ENCODE data around the gene ACVRL1.

Gene ACVRL1
- 0 to 0.19 (median 0.04) reads per million in 3 experiments for total RNA-seq

DNA sequence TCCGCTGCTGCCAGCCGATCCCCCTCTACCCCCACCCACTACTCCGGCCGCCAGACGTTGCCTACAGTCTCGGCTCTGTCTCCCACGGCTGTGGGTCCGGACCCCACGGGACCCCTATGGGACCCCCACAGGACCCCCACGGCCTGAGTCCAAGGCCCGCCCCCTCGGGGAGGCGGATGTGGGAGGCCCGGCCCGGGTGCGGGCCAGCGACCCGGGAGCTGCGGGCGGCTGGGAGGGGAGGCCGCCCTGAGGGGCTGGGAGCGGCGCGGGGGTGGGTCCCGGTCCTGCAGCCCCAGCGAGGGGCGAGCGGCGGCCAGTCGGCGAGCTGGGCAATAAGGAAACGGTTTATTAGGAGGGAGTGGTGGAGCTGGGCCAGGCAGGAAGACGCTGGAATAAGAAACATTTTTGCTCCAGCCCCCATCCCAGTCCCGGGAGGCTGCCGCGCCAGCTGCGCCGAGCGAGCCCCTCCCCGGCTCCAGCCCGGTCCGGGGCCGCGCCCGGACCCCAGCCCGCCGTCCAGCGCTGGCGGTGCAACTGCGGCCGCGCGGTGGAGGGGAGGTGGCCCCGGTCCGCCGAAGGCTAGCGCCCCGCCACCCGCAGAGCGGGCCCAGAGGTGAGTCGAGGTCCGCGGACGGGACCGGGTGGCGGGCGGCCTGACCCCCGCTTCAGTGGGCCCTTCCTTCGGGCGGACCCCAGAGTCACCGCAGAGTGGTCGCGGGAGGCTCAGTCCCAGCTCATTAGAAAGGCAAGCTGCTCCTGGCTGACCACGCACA is at the start of gene ACVRL1:
ACVRL1 (plus strand) TSS at position 422 of the 773 bp plus-strand sequence. CDS start 4,971 bp downstream, outside the sequence.
- DNase-seq = no peak

DNA sequence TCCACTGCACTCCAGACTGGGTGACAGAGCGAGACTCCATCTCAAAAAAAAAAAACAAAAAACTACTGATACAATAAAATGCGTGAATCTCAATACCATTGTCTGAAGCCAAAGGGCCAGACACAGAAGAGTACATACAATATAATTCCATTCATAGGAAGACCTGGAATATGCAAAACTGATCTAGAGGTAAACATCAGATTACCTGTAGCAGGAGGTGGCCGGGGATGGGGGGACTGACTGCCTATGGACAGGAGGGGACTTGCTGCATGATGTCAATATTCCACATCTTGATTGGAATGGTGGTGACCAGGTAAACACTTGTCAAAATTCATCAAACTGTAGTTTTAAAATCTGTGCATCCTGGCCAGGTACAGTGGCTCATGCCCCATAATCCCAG is 46.3 kb upstream of the ACVRL1 start:
- DNase-seq = no peak

DNA sequence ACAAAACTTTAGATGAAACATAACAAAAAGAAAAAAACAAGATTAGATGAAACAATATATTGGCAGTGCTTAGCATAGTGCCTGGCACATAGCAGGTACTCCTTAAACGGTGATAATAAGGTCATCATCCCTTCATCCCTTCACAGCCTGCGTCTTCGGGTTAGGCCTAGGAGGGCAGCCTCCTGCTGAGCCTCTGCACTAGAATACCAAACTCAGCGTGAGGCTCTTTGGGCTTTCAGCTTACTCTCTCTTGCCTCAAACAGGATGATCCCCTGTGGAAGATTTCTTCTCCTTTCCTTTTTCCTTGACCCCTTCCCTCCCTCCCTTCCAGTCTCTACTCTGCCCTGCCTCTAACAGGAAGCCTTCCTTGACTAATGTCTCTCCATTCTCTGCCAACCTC is 44.4 kb upstream of the ACVRL1 start:
- DNase-seq = no peak

DNA sequence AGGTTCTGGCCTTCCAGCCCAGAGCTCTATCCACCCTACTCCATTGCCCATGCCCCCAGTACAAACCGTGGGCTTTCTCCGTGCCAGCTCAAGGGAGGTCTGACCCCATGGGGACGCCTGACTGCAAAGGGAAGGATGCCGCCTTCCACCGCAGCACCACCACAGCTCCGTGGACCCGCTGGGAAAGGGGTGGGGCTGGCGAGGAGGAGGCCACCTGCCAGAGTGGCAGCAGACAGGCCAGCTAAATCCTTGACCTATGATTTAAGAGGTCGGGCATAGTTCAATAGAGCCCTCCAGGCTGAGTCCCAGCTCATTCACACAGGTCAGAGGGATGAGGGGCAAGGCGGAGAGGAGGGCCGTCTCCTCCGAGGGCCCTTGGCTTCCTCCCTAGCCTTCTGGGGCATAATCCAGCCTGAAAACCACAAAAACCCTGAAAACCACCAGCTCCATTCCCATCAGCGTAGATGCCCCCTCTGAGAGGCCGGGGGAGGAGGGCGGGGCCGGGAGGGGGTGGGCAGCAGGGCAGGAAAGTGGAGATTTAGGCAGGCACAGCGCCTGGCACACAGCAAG is 43.9 kb upstream of the ACVRL1 start:
- no peak for DNase-seq

DNA sequence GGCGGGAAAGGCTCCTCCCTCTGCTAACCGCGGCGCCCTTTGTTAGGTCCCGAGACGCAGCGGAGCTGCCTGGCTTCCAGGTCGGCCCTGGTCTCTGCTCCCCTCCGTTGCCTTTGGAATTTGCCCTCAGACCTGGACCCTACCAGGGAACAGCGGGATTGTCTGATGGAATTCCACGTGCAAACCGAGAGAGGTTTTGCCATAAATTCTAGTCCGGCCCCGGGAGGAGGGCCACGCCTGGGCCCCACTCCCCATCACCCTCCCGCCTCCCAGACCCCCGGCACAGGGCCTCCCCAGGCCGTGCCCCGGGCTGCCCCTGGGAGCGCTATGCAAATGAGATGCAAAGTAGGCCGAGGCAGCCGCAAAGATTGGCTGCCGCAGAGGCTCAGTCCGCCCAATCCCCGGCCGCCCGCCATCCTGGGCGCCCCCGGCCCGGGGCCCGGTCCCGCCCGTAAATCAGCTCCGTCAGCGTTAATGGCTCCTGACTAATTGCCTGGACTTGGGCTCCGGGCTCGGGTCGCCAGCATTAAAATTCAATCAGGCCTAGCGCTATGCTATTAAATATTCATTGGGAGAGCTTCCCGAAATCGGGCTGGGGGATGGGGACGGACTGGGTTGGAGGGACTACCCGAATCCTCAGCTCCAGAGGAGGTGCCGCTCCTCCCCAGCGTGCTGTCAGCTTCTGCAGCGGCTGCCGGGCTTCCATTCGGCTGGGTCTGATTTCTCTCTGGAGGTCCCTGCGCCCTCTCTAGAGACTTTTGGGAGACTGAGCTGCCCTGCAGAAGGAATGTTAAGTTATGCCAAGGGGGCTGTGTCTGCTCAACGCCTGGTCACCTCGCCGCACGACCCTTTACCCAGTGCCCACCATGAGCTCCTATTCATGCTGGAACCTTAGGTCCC is 43.1 kb upstream of the ACVRL1 start:
- DNase-seq = no peak

DNA sequence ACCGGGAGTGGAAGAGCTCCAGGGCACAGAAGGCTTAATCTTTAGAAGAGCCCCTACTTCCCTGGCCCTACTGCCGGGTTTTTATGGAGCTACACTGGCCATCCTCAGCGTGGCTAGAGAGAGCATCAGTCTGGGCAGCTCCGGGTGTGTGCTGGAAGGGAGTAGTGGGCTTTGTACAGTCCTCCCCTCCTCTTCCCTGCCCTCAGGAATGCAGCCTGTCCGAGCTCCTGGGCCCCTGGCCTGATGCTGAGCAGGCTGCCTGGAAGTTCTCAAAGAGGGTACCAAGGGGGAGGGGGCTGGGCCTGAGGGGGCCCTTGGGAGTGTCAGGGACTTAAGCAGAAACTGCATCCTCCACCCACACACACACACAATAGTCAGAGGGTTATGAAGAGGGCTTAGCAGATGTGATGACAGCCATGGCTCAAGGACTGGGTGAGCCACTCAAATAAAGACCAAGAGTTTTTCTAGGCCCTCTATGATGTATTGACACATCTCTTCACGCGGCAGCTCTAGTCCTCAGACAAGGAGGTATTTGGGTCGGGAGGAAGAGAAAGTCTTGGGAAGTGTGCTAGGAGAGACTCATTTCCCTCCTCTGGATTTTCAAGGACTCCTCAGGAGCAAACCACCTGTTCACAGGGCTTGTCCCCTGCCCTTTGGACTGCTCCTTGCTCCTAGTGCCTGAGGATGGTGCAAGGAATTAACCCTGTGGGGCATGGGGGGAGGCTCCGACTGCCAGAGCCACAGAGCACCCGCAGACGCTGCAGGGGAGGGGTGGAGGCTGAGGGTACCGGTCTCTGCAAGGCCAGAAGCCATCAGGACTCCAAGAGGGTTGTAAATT is 42.3 kb upstream of the ACVRL1 start:
- no peak for DNase-seq

DNA sequence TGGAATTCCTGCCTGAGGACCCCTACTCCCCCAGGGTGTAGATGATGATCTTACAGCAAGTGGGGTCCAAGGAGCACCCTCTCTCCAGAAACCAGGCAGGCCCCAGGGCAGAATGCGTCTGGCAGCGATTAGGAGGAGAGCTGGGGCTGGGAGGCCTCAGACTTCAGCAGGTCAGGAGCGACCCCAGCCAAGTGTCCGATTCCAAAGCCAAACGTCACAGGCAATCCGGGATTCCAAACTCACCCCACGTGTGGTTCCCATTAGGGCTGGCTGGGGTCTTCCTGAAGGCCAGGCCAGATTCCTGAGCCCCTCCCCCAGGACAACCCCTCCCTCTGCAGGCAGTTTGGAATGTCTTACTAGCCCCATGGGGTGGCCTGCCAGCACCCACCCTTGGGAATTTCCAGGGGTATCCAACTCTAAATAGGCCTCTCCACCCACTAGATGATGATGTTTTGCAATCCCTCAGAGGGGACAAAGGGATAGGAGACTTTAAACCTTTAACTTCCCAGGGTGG is 41.5 kb upstream of the ACVRL1 start:
- no peak for DNase-seq

DNA sequence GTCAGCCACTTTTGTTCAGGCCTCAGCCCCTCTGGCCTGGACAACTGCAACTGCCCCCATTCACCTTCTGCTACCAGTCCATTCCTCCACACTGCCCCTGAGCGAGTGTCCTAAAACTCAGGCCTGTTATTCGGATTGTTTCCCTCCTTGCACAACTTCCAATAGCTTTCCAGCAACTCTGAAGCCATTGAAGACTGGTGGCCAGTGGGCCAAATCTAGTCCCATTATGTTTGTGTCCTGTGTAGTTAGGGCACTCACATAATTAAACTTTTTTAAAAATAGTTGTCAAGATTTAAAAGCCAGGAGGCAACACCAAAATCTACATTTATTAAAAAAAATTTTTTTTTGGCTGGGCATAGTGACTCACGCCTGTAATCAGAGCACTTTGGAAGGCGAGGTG is 41.0 kb upstream of the ACVRL1 start:
- DNase-seq = no peak

DNA sequence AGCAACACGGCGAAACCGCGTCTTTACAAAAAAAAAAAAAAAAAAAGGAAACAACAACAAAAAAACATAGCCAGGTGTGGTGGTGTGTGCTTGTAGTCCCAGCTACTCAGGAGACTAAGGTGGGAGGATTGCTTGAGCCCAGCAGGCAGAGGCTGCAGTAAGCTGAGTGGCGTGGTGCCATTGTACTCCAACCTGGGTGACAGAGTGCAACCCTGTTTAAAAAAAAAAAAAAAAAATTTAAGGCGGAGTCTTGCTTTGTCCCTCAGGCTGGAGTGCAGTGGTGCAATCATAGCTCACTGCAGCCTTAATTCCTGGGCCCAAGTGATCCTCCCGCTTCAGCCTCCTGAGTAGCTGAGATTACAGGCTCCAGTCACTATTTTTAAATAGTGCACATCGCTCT is 40.5 kb upstream of the ACVRL1 start:
- DNase-seq = no peak

DNA sequence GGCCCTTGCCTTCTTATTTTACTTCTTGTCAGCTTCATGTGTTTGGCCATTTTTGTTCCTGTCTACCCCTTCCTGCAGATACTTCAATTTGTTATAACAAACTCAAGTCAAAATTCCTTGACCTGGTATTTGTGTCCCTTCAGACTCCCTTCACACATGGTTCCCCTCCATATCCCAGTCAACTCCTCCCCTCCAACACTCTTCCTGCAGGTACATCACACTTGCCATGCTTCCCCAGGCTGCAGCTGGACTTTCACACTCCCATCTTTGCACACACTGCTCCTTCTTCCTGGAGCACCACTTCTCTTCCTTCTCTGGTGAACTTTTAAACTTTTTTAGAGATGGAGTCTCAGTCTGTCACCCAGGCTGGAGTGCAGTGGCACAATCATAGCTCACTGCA is 39.9 kb upstream of the ACVRL1 start:
- no peak for DNase-seq

DNA sequence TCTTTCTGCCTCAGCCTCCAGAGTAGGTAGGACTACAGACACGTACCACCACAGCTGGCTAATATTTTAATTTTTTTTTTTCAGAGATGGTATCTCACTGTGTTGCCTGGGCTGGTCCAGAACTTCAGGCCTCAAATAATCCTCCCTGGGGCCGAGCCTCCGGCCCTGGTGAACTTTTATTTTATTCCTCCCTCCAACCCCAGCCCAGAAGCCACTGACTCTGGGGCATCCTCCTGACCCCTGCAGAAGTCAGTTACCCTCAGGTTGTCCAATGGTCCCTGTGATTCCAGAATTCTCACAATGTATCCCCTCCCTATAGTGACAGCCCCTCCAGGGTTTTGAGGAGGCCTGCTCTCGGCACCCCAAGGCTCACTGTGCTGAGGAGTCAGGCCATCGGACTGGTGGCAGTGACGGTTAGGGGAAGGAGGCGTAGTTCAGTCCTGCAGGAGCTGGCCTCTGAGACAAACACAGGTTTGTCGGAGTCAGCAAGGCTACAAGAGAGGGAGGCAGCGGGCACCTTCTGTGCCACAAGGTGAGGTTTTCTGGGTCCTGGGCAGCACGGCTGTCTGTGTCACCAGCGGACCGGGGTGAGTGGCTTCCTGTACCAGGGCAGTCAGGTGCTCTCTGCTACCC is 39.4 kb upstream of the ACVRL1 start:
- DNase-seq = no peak

DNA sequence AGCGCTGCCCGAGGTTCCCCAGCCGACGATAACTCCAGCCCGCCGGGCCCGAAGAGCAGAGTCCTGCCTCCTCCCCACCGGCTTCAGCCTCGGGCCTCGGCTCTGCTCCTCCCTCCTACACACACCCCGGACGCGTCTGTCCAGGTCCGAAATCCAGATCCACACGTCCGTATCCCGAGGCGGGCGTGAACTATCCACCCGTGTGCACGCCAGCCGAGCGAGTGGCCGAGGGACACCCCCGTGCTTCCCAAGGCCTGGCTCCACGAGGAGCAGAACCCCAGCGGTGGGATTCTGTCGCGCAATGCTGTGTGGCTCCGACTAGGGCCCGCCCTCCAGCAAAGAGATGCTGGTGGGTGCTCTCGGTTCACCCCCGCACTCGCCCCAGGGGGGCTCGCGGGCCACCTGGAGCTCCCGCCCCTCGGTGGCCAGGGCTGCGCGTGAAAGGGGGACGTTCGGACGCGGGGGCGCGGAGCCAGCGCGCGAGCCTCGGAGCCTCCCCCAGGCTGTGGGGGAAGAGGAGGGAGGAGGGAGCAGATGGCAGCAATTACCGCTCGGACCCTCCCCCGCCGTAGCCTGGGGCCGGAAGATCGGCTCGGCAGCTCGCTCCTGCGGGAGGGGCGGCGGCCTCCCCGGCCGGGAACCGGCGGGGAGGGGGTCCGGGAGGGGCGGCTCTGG is 38.3 kb upstream of the ACVRL1 start:
- no peak for DNase-seq

DNA sequence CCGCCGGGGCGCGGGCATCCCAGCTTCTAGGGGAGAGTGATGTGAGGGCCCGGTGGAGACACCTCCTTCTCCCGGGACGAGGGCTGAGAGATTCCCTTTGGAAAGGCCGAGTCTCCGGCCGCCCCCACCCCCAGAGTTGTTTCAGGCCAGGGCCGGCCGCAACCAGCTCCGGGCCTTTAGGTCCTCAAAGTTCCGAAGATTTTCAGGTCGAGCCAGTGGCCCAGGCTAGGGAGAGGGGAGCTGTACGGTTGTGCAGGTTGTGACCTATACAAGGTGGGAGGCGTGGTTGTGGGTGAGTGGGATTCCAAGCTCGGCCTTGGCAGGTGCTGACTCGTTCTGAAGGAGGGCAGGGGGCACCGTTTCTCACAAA is 37.8 kb upstream of the ACVRL1 start:
- no peak for DNase-seq

DNA sequence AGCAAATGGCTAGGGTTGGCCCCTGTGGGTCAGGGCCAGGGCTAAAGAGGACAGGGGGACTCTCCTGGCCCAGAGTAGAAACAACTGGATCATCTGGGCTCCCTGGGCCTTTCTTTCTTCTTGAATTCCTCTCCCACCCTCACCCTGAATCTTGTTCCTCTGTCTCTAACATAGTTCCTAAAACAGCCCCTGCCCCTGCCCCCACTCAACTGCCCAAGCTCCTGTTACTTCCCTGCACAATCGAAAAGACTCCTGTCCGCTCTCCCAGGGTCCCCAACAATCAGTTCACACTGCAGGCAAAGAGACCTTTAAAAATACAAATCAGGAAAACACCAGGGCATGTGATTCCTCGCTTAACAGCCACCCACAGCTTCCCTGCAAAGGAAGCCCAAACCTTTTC is 37.4 kb upstream of the ACVRL1 start:
- no peak for DNase-seq

DNA sequence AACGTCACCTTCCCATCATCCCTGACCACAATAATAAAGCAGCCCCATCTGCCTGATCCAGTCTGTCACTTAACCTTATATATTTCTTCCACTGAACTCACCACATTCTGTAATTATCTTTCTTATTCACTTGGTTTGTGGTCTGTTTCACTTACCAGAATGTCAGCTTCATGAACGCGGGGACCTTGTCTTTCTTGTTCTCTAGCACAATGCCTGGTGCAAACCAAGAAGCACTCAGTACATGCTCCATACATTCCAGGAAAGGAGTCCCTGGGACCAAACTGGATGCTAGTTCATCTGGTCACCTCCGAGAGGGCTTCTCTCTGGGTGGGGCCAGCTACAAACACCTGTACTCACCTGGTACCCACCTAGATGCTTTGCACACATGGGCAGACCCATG is 36.8 kb upstream of the ACVRL1 start:
- no peak for DNase-seq

DNA sequence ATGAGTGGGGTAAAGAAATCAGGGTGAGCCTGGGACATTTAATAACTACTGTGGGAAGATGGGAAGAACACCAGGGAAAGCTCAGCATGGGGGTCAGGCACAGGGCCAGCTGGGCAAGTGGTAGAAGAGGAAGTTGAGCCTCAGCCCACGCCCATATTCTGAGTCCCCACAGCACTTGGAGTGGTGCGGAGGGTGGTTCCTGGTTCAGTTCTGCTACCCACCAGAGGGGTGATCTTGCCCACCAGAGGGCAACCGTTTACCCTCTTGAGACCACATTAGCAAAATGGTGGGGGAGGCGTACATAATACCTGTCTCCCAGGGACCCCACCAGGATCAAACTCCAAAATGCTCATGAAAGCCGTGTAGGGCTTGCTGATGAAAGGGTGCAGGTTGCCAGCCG is 36.2 kb upstream of the ACVRL1 start:
- no peak for DNase-seq

DNA sequence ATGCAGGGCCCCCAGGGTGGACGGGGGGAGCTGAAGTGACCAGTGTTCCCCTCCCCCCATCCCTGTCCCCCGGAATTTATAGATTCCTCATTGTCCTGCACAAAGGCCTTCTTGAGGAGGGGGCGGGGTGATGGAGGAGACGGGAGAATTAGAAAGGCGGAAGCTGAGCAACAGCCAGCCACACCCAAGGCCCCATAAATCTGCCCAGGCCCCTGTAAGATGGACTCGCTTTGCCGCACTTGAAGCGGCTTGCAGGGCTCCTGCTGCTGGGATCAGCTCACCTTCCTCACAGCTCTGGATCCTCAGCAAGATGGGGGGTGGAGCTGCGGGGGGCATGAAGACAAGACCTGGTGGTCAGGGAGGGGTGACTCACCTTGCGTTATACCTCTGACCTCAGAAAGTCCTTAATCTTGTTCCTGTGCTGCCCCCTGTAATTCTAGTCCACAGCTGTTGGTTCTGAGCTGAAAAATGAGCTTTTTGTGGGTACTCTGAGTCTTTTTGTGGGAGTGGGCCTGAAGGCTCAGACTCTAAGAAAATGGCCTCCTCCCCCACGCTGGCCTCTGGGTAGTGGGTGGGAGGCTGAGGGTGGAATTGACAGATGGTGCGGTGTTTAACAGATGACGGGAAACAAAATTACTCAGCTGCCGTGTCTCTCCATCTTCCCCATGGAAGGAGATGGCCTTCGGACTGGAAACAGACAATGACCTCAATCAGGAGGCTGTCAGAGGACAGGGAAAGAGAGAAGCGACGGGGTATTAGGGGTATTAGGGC is 35.2 kb upstream of the ACVRL1 start:
- no peak for DNase-seq

DNA sequence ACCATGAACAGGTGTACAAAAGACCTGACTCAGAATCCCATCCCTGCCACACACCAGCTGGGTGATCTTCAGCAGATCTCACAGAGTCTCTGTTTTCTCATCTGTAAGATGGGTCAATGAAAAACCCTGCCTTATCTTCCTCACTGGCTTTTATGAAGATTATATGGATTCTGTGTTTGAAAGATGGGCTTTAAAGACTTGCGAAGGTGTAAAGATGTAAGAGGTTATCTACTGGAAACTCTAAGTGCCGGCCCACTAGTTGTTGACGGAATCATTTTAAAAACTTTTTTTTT is 34.7 kb upstream of the ACVRL1 start:
- no peak for DNase-seq

DNA sequence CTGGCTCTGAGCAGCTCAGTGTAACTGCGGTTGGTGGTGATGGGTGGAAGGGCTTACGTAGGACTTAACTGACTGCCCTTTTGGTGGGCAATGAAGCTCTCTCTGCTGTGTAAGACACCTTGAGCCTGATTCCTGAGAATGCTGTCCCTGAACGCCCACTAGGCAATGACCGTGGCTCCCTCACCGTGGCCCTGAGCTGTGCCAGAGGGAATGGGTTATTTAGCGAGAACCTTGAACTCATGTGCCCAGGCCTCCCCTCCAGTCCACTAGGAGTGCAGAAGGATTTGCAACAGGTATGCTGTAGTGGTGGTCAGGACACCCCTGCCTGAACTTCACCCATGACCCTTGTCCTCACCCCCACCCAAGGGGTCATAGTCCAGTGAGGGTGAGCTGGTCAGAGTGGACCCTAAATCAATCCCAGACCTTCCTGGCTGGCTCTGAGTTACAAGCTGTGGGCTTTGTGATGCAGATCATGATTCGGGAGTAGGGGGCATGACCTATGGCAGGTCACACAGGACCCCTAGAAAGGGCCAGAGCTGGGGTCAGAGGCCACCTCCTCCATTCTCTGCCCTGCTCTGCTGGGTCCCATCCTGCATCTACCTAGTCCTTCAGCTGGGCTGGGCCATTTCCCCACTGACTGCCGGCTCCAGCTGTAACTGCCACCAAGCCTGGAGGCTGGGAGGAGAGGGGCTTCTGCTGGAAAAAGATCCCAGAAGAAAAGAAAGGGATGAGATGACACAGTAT is 33.9 kb upstream of the ACVRL1 start:
- no peak for DNase-seq

DNA sequence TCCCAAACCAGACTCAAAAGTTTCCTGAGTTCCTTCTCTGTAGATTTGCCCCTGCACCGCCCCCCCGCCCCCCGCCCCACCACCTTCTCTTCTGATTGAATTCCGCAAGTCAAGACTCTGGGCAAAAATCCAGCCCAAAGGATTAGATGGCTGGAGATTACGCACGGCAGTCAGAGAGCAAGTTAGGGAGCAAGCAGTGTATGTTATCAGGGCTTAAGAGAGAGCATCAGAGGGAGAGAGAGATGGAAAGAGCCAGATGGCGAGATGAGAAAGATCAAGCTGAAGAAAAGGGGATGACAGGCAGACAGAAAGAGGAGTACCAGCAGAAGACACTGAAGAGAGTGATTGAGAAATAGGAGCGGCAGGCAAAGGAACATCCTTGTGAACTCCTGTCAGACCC is 33.3 kb upstream of the ACVRL1 start:
- no peak for DNase-seq
